KMS-11 (cell line): Measurements from ENCODE around the gene LXN.

Experiments used
- H2AFZ ChIP-seq: fragments of 200-600 bp; sonication (generic); 2 replicates; pipeline ENCODE4 v1.6.1; 2016; ENCODE audit warnings: antibody characterized with exemption, mixed run types, low read depth
- H3K27ac ChIP-seq: fragments of 200-600 bp; sonication (generic); 2 replicates; pipeline ENCODE4 v1.6.1; 2016; ENCODE audit warnings: mild to moderate bottlenecking, mixed run types
- H3K27me3 ChIP-seq: fragments of 200-600 bp; sonication (generic); 2 replicates; pipeline ENCODE4 v1.6.1; 2017; ENCODE audit warnings: mild to moderate bottlenecking, low read depth, mixed run types, moderate library complexity; ENCODE audit not compliant: insufficient read depth
- H3K36me3 ChIP-seq: fragments of 200-600 bp; sonication (generic); 2 replicates; pipeline ENCODE4 v1.6.1; 2017; ENCODE audit warnings: mild to moderate bottlenecking, mixed run types; ENCODE audit not compliant: insufficient read depth
- H3K4me1 ChIP-seq: fragments of 200-600 bp; sonication (generic); 2 replicates; pipeline ENCODE4 v1.6.1; 2016; ENCODE audit warnings: mild to moderate bottlenecking, low read depth, mixed run types; ENCODE audit not compliant: poor library complexity, severe bottlenecking
- H3K4me2 ChIP-seq: fragments of 200-600 bp; sonication (generic); 2 replicates; pipeline ENCODE4 v1.7.0; 2016; ENCODE audit warnings: mild to moderate bottlenecking, mixed run types
- H3K4me3 ChIP-seq: fragments of 200-600 bp; sonication (generic); IDR thresholded peaks from 2 replicates; pipeline ENCODE4 v1.6.1; 2017; ENCODE audit warnings: low read depth, low read length, mixed read lengths; ENCODE audit not compliant: insufficient read depth
- H3K79me2 ChIP-seq: fragments of 200-600 bp; sonication (generic); 2 replicates; pipeline ENCODE4 v1.6.1; 2016; ENCODE audit warnings: low read depth, mixed run types; ENCODE audit not compliant: insufficient read depth
- H3K9ac ChIP-seq: fragments of 200-600 bp; sonication (generic); 2 replicates; pipeline ENCODE4 v1.6.1; 2016; ENCODE audit warnings: mild to moderate bottlenecking, mixed run types
- H4K20me1 ChIP-seq: fragments of 200-600 bp; sonication (generic); 2 replicates; pipeline ENCODE4 v1.6.1; 2016; ENCODE audit warnings: mild to moderate bottlenecking, mixed run types; ENCODE audit not compliant: insufficient read depth
- CTCF ChIP-seq: fragments of 200-600 bp; sonication (generic); conservative IDR thresholded peaks from 2 replicates; pipeline ENCODE4 v1.6.1; 2017; ENCODE audit warnings: low read depth, mild to moderate bottlenecking, antibody characterized with exemption, low read length, moderate library complexity, mixed read lengths

Gene LXN

GRCh38 chr3:158617982-158618875 lies 54.2 kb downstream of the LXN start:
- Histone ChIP-seq H3K4me2 (no peak overlapping the region), H4K20me1 (no peaks in the 10 kb centered on the region), H2AFZ (no peak overlapping the region), H3K4me3 (no peak overlapping the region), H3K27ac (no peak overlapping the region), H3K4me1 (peaks cover 5% of the 10 kb centered on the region), H3K36me3 (no peaks in the 10 kb centered on the region), H3K27me3 (no peaks in the 10 kb centered on the region), H3K79me2 (no peaks in the 10 kb centered on the region), H3K9ac (no peak overlapping the region)
- no peak for TF ChIP-seq CTCF
